ENCODE results near the gene ATP5MK.
"Not testable (repeated sequence)": the region's sequence is repeated elsewhere in the genome, so short reads cannot be mapped to it uniquely, and the experiment has no call there.

ATP5MK gene

GRCh38 chr10:103396789-103397087, 463 bp upstream of the ATP5MK start:
- no peak for DNase-seq (ENCODE audit: low read depth in 2 of 2)

DNA sequence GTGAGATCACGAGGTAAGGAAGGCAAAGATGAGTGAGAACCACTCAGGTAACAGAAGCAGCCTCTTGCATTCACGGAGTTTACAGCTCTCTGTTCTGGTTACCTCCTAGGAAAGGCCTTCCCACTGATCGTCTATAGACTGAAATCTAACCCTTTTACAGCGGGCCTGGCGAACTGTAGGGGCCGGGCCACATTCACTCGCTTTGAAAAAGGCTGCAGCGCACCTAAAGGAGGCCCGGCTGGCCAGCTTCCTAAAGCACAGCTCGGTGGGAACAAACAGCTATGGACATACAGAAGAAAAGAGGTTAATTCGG, 565 bp downstream of the ATP5MK start:
- DNase-seq (ENCODE audit: low read depth in 2 of 2): no peak

- no peak for DNase-seq (ENCODE audit: low read depth in 2 of 2)
Observed at GRCh38 chr10:103394180-103394579, 2.1 kb downstream of the ATP5MK start.

- no peak for DNase-seq (ENCODE audit: low read depth in 2 of 2)
Observed at GRCh38 chr10:103382769-103383168, 13.5 kb downstream of the ATP5MK start.

DNA sequence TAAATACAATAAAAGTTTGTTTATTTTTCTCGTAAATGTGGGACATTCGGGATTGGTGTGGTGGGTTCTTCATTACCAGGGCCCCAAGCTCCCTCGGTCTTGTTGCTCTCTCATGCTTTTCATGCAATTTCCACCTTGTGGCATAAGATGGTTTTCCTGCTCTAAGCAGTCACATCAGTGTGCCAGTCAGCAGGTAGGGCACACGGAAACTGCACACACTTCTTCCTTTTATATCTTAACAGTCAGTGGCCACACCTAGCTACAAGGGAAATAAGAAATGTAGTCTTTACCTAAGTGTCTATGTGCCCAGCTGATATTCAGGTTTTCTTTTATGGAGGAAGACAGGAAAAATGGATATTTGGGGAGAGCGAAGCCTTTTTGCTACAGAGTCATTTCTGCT, 22.0 kb downstream of the ATP5MK start:
- DNase-seq (ENCODE audit: low read depth in 2 of 2): no peak

DNA sequence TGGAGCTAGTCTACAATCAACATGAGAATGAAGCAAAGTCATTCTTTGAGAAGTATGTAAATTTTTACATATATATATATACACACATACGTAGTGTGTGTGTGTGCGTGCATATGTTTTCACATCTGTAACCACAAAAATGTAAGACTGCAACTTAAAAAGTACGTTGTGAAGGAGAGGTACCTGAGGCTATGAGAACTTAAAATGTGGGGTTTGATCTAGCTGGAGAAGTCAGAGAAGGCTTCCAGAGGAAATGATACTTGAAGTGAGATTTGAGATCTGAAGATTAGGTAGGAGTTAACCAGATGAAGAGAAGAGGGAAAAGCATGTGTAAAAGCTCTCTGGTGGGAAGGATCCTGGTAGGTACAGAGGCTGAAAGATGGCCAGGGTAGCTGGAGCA, 22.7 kb downstream of the ATP5MK start:
- DNase-seq (ENCODE audit: low read depth in 2 of 2): no peak

GRCh38 chr10:103367782-103368518, 28.3 kb downstream of the ATP5MK start, which contains the start of gene TAF5:
TAF5 (plus strand) TSS chr10:103367976; CDS start chr10:103367990, 14 bp downstream.
- peak; percentile 84 to 88 for DNase-seq (ENCODE audit: low read depth in 2 of 2)

DNA sequence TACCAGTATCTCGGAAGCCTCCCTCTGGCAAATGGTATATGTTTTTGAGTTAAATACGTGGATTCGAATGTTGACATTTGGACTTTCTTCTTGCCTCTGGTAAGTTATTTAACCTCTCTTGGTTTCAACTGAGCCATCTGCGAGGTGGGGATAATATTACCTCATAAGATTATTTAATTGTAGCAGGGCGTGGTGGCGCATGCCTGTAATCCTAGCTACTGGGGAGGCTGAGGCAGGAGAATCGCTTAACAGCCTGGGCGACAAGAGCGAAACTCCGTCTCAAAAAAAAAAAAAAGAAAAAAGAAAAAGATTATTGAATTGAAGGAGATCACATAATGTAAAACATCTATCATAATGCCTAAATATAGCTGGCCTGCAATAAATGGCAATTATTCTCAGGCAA, 28.9 kb downstream of the ATP5MK start:
- DNase-seq (ENCODE audit: low read depth in 2 of 2): no peak

GRCh38 chr10:103360791-103361190, 35.5 kb downstream of the ATP5MK start:
- DNase-seq (ENCODE audit: low read depth in 2 of 2): not testable (repeated sequence)

DNA sequence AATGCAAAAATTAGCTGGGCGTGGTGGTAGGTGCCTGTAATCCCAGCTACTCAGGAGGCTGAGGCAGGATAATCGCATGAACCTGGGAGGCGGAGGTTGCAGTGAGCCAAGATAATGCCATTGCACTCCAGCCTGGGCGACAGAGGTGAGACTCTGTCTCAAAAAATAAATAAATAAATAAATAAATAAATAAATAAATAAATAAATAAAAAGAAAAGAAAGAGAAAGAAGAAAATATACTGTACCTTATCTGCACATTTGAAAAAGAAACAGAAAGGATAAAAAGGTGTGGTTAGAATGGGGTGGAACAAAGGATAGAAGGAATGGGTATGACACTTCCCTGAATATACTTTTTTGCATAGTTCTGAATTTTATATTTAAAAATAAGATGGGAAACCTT, 36.8 kb downstream of the ATP5MK start:
- DNase-seq (ENCODE audit: low read depth in 2 of 2): not testable (repeated sequence)

DNA sequence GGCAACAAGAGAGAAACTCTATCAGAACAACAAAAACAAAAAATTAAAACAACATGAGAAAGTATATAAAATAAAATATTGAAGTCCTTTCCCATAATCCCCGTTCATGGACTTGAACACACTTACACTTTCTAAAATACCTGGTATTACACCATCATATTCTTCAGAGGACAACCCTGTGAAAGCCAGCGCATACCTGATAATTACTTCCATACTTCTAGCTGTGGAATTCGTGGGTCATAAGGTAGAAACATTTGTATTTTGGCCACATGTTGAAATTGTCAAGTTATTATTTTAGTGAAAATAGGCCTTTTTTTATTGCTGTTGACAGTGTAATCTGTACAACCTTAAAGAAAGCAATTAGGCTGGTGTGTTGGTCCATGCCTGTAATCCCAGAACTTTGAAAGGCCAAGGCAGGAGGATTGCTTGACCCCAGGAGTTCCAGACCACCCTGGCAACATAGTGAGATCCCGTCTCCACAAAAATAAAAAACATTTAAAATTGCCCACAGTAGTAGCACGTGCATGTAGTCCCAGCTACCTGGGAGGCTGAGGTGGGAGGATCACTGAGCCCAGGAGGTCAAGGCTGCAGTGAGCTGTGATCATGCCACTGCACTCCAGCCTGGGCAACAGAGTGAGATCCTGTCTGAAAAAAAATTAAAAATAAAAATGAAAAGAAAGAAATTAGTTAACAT, 40.2 kb downstream of the ATP5MK start:
- DNase-seq (ENCODE audit: low read depth in 2 of 2): no peak

DNA sequence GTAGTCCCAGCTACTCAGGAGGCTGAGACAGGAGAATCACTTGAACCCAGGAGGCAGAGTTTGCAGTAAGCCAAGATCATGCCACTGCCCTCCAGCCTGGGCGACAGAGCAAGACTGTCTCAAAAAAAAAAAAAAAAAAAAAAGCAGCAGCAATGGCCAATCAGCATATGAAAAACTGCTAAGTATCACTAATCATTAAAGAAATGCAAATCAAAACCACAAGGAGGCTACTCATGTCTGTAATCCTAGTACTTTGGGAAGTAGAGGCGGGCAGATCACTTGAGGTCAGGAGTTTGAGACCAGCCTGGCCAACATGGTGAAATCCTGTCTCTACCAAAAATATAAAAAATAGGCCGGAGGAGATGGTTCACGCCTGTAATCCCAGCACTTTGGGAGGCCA, 41.7 kb downstream of the ATP5MK start:
- DNase-seq (ENCODE audit: low read depth in 2 of 2): not testable (repeated sequence)

DNA sequence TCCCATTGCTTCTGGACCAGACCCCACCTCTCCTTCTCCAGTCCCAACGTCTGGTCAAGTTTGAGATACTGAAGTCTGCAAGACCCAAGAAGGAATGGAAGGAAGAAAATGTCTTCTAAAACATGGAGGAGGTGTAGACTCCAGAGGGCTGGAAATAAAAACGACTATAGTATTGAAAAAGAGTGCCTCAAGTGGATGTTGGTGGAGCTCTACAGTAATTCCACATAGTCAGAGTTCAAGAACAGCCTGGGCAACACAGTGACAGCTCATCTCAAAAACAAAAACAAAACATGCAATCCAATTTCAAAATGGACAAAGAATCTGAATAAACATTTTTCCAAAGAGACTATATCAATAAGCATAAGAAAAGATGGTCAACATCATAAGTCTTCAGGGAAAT, 43.0 kb downstream of the ATP5MK start:
- no peak for DNase-seq (ENCODE audit: low read depth in 2 of 2)

GRCh38 chr10:103350517-103351260, 45.6 kb downstream of the ATP5MK start, which contains the start of gene PCGF6:
PCGF6 (minus strand) TSS chr10:103351140; CDS start chr10:103351066, 74 bp downstream.
- peak; percentile 43 to 66 for DNase-seq (ENCODE audit: low read depth in 2 of 2)

DNA sequence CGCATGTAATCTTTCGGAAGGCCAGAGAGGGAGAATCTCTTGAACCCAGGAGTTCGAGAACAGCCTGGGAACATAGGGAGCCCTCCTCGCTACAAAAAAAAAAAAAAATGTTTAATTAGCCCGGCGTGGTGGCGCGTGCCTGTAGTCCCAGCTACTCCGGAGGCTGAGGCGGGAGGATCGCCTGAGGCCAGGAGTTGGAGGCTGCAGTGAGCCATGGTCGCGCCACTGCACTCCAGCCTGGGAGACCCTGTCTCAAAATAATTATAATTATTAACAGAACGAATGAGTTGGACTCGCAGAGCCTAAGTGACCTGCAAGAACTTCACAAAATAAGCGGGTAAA, 46.1 kb downstream of the ATP5MK start:
- no peak for DNase-seq (ENCODE audit: low read depth in 2 of 2)

All from stimulated activated CD4-positive, alpha-beta T cell treated with anti-CD3 and anti-CD28 coated beads, Interleukin-15, amount 100 ng/mL, for 48 hours (primary cell).